GM18502 (cell line): ENCODE data around the gene PNMA8A.
"Not testable (repeated sequence)": the region's sequence is repeated elsewhere in the genome, so short reads cannot be mapped to it uniquely, and the experiment has no call there.

Experiments used
- ATAC-seq: cut with Tn5 transposase; IDR thresholded peaks from one replicate; pipeline ENCODE4 v1.9.1; 2021; ENCODE audit warnings: mild to moderate bottlenecking; ENCODE audit not compliant: unreplicated experiment, poor library complexity

Gene PNMA8A, protein sequence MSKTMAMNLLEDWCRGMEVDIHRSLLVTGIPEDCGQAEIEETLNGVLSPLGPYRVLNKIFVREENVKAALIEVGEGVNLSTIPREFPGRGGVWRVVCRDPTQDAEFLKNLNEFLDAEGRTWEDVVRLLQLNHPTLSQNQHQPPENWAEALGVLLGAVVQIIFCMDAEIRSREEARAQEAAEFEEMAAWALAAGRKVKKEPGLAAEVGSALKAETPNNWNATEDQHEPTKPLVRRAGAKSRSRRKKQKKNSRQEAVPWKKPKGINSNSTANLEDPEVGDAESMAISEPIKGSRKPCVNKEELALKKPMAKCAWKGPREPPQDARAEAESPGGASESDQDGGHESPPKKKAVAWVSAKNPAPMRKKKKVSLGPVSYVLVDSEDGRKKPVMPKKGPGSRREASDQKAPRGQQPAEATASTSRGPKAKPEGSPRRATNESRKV

DNA sequence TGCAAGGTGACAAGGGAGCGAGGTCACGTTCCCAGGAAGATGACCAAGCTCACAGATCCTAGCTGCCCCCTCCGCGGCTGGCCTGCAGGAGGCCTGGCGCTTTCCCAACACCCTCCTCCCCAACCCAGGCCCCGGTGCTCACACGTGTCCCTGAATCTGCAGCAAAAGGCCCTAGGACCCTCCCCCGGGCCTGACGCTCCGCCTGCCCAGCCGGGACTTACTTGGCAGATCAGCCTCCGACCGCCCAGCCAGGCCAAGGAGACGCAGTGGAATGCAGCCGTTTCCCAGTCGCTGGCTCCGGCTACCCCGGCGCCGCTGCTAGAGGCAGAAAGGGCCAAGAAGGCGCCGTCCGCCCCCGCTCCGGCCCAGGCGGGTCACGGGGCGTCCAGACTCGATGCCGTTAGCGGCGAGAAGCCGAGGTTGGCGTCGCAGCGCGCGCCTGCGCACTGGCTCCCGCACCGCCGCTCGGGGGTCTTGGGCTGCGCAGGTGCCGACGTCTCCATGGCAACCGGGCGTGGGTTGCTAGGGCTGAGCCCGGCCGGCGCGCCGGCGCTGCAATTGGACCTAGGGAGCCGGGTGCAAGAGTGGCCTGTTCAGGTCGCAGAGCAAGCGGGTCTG is at the start of gene PNMA8A:
Gene PNMA8A, minus strand, starts transcription at position 448 of the 618 bp plus-strand sequence. CDS start 528 bp downstream, outside the sequence.
- no peak for ATAC-seq

DNA sequence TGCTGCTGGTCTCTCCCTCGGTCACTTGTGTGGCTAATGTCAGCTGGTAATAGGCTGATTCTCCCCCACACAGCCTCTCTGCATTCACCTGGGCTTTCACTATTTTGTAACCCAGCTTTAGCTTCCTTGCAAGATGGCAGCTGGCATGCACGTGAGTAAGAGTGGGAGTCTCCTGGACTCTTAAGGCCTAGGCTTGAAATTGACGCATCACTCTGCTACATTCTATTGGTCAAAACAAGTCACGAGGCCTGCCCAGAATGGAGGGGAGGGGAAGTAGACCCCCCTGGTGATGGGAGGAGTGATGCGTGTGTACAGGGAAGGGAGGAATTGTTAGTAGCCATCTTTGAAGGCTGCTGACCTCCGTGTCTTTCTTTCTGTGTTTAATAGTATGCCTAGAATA is 49.3 kb upstream of the PNMA8A start:
- no peak for ATAC-seq

DNA sequence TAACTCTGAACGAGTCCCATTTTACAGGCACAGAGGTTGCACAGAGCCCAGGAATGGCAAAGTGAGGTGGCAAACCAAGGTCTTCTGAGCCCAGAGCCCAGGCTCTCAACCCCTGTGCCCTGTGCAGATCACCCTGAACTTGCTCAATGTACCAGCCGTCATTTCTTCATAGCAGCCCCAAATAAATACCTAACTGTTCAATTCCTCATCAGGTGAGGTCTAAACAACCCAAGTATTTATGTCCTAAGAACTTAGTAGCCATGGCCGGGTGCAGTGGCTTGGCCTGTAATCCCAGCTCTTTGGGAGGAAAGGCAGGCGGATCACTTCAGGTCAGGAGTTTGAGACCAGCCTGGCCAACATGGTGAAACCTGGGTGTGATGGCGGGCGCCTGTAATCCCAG is 46.1 kb upstream of the PNMA8A start:
- no peak for ATAC-seq

DNA sequence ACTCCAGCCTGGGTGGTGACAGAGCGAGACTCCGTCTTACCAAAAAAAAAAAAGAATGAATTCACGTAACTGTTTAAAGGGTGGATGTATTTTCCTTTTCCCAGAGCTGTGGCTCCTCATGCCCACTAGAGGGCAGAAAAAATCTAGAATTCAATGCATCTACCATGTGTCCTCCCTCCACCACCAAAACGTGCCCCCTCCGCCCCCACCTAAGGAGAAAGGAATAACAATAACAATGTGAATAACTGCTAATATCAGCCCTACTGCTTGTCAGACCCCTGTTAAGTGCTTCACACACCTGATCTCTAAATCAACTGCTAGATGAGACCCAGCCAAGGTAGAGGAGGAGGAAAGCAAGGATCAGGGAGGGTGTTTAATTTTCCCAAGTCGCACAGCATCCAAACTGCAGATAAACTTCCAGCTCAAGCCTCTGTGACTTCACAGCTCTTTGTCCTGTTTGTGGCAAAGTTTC is 44.6 kb upstream of the PNMA8A start:
- no peak for ATAC-seq

DNA sequence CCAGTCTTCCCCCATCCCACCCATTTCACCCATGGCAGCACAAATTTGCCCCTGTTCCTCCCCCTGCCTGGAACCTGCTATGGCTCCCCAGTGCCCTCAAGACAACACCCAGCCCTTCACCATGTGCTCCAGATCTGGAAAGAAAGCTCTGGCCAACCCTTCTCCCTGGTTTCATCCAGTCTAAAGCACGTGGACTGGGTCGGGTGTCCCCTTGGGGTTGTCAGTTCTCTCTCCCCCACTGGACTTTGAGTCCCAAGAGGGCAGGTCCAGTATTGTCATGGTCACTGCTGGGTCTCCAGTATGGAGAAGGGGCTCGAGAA is 43.9 kb upstream of the PNMA8A start:
- no peak for ATAC-seq

DNA sequence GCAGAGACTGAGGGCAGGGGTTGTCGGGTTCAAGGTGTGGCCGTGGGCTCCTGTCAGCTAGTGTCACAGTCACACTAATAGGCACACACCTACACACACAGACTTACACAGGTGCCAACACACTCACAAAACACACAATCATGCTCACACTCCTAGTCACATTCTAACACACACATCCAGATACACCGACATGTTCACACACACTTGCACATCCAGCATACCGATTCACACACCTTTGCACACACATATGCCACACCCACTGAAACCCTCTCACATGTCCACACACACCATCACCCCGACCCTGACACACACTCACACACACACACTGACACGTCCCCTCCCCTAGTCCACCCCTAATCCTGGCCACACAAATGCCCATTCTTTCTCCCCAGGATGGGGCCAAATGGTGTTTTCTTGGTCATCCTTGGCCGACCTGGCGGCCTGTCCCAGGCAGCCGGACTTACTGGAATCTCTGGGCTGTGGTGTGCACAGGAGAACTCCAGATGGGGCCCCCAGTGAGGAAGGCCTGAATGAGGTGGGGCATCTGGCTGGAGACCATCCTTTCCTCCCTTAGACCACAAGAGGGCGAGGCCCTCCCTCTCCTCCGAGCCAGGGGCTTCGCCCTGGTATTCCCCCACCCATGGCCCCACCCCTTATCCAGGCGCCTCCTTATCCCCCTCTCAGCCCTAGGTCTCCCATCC is 43.4 kb upstream of the PNMA8A start:
- ATAC-seq = no peak

DNA sequence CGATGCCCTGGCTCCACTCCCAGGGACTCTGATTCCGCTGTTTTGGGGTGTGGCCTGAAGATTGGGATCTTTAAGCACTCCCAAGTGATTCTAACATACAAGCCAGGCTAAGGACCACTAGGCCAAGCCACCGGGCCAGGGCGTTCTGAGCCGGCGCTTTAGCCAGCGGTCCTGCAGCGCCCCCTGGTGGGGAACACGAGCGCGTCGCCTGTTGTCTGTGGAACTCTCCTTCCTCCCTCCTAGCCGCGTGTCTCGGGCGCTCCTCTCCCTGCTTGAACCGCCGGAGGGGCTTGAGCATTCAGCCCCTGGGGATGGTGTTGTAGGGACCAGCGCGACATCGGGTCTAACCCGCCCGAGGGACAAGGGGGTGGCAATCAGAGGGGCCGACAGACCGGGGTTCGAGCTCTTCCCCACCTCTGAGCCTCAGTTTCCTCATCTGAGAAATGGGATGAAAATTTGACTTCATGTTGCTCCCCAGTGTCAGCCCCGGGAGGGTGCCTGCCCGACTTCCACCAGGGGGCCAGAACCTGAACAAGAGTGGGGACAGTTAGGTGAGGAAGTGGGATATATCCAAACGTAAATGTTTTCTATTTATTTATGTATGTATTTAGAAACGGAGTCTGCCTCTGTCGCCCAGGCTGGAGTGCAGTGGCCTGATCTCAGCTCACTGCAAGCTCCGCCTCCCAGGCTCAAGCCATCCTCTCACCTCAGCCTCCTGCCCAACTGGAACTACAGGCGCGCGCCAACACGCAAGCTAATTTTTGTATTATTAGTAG is 42.3 kb upstream of the PNMA8A start:
- no peak for ATAC-seq

DNA sequence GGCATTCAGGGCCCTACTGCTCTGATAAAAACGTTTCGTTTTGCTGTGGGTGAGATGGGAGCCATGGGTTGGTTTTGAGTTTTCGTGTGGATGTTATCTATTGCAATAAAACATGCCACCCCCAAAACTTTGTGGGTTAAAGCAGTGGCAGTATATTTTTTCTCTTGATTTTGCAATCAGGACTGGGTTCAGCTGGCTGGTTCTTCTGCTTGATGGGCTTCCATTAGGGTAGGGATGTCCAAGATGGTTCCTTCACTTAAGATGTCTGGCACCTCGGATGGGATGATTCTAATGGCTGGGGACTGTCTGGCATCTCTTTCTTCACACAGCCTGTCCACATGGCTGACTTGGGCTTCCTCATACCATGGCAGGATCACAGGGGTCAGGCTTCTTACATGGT is 39.9 kb upstream of the PNMA8A start:
- no peak for ATAC-seq

DNA sequence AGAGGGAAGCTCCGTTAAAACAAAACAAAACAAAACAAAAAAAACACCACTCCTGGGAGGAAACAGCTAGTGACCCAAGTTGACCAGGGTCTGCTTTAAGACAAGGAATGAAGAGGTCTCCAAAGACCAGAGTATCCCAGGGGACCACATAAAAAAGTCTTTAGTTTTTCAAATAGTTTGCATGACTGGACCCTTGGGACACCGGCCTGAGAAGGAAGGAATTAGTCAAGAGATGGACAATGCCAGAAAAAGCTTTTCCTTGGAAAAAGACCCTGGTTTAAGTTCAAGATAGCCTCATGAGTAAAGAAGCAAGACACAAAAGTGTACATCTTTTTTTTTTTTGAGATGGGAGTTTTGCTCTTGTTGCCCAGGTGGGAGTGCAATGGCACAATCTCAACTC is 36.8 kb upstream of the PNMA8A start:
- ATAC-seq = no peak

DNA sequence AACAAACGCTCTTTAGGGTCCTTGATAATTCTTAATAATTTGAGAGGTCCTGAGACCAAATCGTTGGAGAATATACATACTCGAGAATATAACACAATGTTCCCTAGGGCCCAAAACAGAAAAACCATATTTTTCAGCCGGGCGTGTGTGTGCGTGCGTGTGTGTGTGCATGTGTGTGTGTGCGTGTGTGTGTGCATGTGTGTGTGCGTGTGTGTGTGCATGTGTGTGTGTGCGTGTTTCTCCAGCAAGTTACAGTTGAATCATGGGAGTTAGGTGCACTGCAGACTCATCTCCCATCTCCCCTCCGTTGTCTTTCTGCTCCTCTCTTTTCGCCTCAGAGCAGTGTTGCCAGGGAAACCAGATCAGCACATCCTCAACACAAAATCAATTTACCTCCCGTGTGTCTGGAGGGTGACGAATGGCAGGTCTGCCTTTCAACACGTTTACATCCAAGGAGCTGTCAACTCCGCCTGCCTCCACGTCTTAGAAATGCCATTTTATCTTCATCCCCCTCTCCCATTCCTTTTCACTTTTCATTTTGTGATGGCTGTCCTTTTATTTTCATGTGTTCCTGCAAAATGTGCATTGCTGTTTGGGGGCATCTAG is 32.6 kb upstream of the PNMA8A start:
- no peak for ATAC-seq

DNA sequence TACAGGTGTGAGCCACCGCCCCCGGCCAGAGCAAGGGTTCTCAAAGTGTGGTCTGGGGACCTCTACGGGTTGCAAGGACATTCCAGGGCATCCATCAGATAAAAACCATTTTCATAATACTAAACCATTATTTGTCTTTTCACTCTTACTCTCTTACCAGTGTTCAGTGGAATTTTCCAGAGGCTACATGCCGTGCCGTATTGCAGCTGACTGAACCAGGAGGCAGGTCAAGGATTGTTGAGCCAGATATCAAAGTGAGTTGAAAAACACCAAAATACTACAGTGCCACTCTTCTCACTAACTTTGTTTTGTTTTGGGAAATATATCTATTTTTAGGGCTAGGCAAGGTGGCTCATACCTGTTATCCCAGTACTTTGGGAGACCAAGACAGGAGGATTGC is 31.5 kb upstream of the PNMA8A start:
- no peak for ATAC-seq

DNA sequence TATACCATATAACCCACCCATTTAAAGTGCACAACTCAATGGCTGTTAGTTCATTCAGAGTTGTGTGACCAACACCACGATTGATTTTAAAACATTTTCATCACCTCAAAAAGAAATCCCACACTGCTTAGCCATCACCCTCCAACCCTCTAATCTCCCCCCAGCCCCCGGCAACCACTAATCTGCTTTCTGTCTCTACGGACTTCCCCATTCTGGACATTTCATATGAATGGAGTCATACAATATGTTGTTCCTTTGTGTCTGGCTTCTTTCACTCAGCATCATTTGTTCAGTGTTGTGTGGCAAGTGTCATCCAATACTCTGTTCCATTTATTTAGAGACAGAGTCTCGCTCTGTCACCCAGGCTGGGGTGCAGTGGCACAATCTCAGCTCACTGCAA is 28.3 kb upstream of the PNMA8A start:
- no peak for ATAC-seq

DNA sequence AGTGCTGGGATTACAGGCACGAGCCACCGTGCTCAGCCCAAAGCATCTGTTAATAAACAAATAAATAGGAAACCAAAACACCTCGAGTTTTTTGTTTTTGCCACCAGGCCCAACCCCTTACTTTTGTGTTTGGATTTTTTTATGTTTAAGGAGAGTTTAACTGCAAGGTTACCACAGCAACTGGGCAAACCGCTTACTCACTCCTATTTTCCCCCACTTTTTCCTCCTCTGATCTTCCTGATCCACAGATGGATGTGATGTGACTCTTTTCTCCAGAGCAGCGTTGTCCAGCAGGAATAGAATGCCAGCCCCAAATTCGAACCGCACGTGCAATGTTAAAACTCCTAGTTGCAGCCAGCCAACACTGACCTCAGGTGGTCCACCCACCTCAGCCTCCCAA is 26.4 kb upstream of the PNMA8A start:
- no peak for ATAC-seq

DNA sequence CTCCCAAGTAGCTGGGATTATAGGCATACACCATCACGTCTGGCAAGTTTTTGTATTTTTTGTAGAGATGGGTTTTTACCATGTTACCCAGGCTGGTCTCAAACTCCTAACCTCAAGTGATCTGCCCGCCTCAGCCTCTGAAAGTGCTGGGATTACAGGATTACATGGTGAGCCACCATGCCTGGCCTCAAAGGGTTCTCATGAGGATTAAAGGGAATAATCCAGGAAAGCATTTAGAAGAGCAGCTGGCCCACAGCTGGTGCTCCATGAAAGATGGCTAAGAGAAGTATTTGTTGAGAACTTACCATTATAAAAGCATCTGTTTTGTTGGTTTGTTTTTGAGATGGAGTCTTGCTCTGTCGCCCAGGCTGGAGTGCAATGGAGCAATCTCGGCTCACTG is 25.5 kb upstream of the PNMA8A start:
- not testable (repeated sequence) for ATAC-seq

DNA sequence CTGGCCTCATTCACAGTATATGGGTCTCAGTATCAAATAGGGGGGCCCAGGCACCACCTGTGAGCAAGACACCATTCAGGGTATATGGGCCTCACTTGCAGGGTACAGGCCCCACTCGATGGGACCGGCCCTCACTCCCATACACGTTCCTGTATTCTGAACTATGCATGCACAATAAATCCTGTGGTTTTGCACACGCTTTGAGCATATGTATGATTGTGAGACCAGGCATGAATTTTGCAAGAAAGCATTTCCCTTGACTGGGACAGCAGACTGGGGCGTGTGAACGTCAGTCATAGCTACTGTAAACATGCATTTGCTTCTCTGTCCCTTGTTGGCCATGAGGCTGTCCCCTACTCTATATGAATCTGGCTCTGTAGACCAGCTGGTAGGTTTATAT is 24.9 kb upstream of the PNMA8A start:
- ATAC-seq = no peak

DNA sequence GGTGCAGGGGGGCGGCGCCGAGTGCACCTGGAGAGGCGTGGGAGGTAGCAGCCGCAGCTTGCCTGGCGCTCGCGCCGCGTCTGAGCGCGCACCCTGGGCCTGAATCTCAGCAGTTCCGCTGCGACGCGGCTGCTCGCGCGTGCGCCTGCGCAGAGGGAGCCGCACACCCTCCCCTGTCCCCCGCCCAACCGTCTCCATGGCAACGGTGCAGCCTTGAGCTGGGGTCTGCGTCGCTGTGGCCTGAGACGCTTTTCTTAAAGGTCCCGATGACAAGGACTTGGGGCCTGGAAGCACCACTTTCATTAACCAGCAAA is 24.4 kb upstream of the PNMA8A start, which contains the start of gene PNMA8B:
Gene PNMA8B, minus strand, starts transcription at position 82 of the 314 bp plus-strand sequence. CDS start 402 bp downstream, outside the sequence.
- ATAC-seq = no peak

DNA sequence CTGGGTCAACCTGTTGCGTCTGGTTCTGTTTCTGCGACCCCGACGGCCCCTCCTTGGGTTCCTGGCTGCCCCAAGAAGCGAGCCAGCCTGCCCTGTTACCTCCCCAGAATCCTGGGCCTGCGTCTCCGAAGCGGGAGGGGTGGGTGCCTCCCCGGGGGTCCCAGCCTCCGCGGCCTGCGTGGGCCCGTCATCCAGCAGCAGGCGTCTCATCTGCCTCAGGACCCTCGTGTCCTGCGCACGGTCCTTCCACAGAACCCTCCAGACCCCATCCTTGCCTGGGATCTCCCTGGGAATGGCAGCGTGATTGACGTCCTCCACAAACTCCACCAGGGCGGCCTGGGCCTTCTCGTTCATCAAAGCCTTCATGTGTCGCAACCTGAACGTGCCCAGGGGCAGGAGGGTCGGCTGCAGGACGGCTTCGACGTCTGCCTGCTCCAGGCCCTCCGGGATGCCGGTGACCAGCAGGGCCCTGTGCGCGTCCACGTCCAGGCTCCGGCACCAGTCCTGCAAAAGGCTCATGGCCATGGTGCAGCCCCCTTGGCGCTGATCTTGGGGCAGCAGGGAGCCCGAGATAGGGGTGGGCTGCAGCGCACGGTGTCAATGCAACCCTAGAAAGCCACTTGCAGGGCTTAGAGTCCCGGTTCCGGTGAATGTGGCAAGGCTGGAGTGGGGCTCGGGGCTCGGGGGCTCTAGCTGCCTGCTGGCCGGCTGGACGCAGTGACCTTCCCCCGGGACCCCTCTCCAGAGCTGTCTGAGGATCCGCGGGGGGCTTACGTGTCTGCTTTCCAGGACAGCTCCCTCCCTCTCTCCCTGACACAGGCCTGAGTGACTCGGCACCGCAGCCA is 23.8 kb upstream of the PNMA8A start:
- ATAC-seq = no peak

DNA sequence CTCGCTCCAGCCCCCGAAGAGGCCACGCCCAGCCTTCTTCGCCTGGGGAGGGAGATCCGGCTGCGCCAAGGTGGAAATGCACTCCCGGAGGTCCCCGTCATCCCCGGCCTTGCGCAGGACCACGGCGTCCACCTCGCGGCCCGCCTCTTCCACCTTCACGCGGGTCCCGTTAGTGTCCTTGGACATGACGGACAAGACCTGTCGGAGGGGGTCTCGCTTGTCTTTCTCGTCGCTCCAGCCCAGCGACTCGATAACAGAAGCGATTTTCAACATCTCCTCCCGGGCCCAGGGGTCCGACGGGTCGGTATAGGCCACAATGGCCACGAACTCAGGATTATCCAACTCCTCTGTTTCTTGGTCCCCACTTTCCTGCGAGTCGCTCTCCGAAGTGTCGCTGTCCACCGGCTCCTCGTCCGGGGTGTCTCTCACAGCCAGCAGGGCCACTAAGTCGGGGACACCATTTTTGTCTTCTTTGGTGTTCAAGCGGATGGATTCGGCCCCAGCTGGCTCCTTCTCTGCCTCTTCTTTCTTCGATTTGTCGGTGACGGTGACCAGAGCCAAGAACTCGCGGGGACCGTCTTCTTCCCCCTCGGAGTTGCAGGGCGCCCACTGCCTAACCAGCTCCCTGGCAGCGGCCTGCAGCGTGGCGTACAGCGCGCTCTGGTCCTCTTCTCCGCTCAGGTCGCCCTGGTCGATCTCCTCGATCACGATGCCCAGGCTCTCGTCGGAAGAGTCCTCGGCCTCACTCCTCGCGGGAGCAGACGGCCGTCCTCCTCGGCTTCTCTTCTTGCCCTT is 23.0 kb upstream of the PNMA8A start:
- ATAC-seq = no peak
